Stimulated activated CD4-positive, alpha-beta T cell treated with anti-CD3 and anti-CD28 coated beads, Interleukin-12 subunit alpha, Interleukin-12 subunit beta, amount 100 ng/mL, for 24 hours (primary cell): ENCODE results near the gene FIZ1.
"Not testable (repeated sequence)": the region's sequence is repeated elsewhere in the genome, so short reads cannot be mapped to it uniquely, and the experiment has no call there.

Experiments used
- DNase-seq, 2 experiments: peaks; one replicate each; pipeline ENCODE4 v3.0.0-alpha.2; 2020; ENCODE audit warnings: low read depth in 2 of 2

Gene FIZ1

DNA sequence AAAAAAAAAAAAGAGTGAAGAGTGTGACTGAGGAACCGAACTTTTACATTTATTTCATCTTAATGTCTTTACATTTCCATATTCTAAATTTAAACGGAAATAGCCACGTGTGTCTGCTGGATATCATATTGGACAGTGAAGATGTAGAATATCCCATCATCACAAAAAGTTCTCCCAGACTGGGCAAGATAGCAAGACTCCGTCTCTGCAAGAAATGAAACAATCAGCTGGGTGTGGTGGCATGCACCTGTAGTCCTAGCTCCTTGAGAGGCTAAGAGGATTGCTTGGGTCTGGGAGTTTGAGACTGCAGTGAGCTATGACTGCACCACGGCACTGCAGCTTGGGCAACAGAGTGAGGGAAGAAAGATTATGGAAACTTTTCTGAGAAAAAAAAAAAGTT lies 22.6 kb downstream of the FIZ1 start:
- no peak for DNase-seq

DNA sequence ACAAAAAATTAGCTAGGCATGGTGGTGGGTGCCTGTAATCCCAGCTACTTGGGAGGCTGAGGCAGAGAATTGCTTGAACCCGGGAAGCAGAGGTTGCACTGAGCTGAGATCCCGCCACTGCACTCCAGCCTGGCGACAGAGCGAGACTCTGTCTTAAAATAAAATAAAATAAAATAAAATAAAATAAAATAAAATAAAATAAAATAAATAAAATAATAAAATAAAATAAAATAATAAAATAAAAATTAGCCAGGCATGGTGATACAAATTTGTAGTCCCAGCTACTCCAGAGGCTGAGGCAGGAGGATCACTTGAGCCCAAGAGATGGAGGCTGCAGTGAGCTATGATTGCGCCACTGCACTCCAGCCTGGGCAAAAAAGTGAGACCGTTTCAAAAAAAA lies 25.4 kb downstream of the FIZ1 start:
- DNase-seq: not testable (repeated sequence)

DNA sequence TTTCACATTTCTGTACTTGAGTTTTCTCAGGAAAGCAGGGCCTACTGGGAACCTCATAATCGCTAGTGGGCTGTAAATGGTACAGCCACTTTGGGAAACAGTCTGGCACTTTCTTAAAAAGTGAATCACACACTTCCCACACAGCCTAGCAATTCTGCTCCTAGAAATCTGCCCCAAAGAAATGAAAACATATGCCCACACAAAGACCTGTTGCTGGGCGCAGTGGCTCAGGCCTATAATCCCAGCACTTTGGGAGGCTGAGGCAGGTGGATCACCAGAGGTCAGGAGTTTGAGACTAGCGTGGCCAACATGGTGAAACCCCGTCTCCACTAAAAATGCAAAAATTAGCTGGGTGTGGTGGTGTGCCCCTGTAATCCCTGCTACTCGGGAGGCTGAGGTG lies 29.8 kb downstream of the FIZ1 start:
- DNase-seq: not testable (repeated sequence)

DNA sequence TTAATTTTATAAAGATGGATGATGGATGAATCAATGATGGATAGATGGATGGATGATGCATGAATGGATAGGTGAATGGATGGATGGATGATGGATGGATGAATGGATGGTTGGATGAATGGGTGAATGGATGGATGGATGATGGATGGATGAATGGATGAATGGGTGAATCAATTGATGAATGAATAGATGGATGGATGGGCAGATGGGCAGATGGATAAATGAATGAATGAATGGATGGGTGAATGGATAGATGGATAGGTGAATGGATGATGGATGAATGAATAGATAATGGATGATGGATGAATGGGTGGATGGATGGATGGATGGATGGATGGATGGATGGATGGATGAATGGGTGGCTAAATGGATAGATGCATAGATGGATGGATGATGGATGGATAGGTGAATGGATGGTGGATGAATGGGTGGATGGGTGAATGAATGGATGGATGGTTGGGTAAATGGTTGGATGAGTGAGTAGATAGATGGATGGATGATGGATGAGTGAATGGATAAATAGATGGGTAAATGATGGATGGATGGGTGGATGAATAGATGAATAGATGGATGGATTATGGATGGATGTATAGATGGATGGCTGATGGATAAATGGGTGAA lies 31.5 kb downstream of the FIZ1 start:
- no peak for DNase-seq

DNA sequence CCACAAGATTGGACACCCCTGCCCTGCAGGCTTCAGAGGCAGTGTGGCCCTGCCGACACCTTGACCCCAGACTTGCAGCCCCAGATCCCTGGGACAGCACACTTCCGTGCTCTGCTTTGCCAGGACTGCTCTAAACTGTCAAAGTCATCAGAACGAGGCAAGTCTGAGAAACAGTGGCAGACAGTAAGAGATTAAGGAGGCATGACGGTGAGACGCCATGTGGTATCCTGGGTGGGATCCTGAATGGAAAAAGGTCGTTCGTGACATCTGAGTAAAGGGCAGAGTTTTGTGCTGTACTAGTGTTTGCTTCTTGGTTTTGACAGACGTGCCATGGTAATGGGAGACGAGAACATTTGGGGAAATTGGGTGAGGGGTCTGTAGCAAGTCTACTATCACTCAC lies 32.5 kb downstream of the FIZ1 start:
- DNase-seq: no peak

DNA sequence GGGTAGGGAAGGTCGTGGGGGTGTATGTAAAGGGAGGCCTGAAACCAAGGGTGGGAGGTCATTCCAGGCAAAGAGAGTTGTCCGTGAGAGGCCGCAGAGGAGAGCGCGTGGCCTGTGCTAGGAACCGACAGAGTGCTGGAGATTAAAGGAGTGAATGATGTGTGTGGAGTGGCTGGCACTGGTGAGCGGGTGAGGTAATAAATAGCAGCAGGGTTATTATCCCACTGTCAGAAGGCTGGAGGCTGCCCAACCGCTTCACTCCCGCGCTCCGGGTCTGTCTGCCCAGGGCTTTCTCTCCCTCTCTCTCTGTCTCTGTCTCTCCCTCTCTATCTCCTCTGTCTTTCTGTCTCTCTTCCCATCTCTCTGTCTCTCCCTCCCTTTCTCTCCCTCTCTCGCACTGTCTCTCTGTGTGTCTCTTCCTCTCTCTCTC lies 36.0 kb downstream of the FIZ1 start:
- no peak for DNase-seq

DNA sequence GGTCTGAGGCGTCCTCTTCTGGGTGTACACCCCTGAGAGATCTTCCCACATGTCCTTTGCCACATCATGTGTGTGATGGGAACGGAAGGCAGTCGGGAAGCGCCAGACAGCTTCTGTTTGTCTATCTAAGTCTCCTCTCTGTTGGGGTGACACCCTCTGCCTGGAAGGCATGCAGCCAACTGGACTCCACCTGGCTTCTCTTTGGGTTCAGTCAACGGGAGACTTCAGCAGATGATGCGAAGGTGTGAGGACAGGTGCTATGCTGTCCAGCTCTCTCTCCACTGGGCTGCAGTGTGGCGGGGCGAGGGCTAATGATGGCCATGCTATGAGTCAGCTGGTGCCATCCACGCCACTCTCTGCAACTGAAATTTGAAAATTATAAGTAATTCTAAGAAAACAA lies 39.6 kb downstream of the FIZ1 start:
- no peak for DNase-seq

DNA sequence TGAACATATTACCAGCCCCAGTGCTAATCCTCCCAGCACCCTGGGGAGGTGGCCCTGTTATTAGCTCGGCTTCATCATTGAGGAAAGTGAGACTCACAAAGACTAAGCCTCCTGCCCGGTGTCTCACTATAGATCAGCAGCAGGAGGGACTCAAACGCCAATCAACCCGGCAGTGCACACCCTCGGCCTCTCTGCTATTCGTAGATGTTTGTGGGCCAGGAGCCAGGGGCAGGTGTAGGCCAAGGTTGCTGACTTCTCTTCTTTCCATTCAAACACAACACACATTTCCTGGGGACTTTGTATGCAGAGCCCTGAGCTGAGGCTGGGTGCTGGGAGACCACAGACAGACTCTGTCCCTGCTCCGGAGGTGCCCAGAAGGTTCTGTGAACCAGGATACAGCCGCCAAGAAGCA lies 44.6 kb downstream of the FIZ1 start:
- no peak for DNase-seq

DNA sequence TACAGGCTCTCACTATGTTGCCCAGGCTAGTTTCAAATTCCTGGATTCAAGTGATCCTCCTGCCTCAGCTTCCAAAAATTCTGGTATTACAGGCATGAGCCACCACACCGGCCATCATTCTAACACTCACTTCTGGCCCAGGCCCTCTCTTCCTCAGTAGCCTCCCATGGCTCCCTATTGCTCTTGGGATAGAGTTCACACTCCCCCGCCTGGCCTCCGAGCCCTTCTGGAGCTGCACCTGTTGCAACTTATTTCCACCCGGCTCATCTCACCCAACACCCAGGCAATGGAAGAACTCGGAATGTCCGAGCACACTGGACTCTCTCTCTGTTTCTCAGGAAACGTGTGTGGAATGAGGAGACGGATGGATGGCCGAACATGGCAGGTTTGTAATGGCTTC lies 45.0 kb downstream of the FIZ1 start:
- no peak for DNase-seq

DNA sequence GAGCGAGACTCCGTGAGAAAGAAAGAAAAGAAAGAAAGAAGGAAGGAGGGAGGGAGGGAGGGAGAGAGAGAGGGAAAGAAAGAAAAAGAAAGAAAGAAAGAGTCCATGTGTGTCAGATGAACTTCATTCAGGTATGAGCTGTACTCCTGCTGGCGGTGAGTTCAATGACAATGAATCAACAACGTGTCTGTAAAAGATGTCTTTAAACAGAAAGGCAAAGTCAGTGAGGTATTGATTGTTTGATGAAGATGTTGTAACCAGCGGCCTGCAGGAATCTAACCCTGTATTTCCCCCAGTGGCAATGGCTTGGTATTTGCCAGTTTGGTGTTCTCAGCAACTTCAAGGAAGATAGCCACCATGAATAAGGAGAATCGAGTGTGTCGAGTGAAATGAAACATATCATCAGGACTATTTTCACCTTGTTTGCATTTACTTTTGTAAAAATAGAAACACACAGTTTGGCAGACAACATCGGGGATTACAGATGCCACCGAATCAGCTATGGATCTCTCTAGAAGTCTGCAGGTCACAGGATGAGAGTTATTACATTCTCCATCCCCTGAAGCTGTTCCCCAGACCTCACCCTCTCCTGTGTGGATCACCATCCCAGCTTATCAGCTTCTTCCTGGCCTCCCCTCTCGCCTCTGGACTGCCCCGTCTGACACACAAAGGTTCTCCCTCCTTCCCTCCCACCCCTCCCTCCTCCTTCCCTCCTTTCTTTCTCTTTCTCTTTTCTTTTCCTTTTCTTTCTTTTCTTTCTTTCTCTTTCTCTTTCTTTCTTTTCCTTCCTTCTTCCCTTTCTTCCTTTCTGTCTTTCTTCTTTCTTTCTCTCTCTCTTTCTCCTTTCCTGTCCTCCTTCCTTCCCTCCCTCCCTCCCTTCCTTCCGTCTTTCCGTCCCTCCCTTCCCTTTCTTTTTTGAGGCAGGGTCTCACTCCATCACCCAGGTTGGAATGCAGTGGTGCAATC lies 45.8 kb downstream of the FIZ1 start:
- no peak for DNase-seq

DNA sequence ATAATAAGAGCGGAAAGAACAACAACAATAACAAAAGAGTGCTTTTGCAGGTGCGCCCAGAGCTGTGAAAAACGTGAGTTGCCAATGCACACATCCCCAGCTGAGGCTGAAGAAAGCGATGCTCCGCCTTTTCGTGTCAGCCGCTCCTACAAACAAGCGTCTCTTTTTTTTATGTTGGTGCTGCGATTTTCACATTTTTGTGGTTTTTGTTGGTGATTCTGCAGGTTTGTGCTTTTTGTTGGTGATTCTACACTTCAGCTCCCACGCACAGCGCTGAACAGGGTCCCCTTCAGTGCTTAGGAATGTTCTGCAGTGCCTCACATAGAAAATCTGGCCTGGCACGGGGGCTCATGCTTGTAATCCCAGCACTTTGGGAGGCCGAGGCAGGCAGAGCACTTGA lies 46.7 kb downstream of the FIZ1 start:
- no peak for DNase-seq

DNA sequence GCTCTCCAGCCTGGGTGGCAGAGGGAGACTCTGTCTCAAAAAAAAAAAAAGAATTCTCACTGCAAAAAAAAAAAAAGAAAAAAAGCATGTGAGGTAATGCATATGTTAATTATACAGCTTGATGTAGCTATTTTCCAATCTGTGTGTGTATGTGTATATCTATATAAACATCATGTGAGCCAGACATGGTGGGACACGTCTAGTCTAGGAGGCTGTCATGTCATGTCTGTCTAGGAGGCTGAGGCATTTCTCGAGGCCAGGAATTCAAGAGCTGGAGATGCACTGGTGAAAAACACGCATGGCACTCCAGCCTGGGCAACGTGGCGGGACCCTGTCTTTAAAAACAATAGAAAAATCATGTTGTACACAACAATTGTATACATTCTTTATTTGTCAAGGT lies 47.1 kb downstream of the FIZ1 start:
- DNase-seq: no peak

DNA sequence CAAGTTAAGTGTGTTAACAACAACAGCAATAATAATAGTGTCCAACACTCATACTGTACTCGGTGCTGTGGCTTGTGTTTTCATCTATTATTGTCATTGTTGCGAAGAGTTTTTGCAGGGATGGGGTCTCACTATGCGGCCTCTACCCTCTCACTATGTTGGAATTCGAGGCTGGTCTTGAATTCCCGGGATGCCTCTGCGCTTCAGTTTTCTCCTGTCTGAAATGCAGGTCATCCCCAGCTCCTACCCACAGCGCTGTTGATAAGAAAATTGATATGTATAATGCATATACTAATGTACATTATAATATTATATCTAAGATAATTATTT lies 49.0 kb downstream of the FIZ1 start:
- no peak for DNase-seq

DNA sequence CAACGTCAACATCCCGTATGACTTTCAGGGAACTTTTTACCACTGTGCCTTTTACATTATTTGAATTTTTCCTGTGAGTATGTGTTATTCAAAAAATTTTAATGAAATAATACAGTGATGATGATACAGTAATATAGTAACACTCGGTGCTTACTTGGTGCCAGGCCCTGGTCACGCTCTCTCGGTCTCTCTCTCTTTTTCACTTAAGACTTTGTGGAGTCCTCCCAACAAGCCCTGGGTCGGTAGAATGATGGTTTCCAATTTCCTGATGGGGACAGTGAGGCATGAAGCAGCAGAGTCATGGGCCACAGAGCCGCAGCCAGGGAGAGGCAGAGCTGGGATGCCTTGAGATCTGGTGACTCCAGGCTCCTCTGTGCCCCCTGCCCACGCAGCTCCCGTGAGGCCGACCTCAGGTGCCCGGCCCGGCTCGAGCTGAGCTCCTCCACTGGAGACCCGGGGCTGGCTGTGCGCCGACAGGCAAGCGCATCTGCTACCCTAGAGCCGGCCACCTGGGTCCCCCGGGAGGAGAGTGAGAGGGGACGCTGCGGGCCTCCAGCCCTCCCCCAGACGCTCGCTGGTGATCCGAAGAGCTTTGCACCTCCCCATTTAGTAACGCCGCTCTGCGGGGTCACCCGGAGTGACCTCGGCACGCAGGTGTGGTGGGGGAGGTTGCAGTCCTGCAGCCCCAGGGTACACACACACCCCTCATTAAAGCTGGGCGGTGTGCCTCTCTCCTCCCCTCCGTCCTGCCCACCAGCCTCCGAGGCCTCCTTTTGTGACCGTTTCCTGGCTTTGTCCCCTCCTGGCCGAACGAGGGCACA lies 49.6 kb downstream of the FIZ1 start:
- no peak for DNase-seq

DNA sequence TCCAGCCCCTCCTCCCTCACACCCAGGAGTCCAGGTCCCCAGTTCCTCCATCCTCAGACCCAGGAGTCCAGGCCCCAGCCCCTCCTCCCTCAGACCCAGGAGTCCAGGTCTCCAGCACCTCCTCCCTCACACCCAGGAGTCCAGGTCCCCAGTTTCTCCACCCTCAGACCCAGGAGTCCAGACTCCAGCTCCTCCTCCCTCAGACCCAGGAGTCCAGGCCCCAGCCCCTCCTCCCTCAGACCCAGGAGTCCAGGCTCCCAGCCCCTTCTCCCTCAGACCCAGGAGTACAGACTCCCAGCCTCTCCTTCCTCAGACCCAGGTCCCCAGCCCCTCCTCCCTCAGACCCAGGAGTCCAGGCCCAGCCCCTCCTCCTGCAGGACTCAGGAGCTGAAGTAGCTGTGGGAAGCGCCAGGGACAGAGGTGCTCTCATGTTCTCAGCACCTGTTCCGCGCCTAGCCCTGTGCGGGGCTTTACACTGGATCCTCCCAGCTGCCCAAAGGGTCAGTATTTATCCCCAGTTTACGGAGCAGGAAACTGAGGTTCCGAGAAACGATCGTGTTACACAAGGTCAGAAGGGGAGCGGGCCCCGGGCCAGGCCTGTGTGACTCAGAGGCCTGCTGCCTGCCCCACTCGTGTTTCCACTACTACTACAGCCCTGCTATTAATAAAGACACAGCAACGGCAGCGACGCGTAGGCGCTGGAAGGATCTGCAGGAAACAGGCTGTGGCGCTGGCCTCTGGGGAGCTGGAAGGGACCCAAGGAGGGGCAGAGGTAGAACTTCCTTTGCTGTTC lies 52.3 kb downstream of the FIZ1 start:
- no peak for DNase-seq

DNA sequence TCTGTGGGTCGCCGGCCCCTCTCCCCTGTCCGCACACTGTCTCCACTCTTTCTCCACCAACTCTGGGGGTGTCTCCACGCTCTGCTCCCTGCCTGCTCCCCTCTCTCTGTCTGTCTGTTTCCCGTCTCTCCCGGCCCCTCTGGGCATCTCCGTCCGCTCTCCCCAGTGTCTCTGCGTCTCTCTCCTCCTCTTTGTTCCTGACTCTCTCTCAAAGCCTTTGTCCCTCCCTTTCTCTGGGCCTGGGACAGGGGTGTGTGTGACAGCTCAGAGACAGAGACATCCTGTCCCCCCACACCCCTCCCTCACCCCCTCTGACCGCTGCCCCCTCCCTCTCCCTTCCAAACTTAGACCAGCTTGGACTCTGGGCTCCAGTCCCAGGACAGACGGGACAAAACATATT lies 53.3 kb downstream of the FIZ1 start:
- no peak for DNase-seq

DNA sequence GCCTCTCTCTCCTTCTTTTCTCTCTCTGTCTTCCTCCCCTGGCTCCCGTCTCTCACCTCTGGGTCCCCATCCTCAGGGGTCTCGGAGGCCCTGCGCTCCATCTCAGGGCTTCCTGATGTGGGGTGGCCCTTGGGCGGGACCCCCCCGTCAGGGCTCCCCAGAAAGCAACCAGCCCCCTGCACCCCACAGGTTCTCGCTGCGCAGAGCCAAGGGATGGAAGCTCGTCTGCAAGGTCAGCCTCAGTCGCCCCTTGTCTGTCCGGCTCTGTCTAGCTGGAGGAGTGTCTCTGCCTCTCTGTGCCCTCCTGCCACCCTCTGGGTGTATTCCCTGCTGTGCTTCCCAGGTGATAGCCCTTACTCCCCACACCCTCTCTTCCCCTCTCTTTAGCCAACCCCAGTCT lies 53.9 kb downstream of the FIZ1 start, which contains the start of gene SBK3:
Gene SBK3, minus strand, starts transcription at position 101 of the 400 bp plus-strand sequence. Its CDS starts 0 bp downstream, at position 101.
- no peak for DNase-seq

DNA sequence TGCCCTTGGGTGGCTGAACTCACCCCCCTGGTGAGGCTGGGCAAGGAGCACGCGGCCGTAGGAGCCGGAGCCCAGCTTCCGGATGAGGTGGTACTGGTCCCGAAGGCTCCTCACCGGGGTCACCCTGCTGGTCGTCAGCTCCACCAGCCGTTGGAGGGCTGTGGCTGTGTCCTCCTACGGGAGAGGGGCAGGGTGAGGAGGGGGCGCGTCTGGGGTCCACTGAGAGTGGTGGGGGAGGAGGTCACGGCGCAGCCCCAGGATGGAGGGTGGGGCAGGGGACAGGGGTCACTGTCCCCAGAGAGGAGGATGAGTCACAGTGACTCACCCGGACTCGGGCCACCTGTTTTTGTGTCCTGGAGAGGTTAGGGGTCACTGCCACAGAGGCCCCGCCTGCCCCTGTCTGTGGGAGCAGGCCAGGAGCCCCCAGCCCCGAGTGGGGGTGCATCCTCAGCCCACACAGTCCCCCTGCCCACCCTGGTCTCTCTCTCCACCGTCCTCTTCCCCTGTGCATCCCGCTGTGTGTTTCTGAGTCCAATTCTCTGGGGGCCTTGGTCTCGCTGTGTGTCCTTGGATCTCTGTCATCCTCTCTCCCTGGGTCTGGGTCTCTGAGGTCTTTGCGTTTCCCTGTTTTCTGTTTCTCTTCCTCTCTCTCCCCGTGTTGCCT lies 54.4 kb downstream of the FIZ1 start:
- DNase-seq: no peak

DNA sequence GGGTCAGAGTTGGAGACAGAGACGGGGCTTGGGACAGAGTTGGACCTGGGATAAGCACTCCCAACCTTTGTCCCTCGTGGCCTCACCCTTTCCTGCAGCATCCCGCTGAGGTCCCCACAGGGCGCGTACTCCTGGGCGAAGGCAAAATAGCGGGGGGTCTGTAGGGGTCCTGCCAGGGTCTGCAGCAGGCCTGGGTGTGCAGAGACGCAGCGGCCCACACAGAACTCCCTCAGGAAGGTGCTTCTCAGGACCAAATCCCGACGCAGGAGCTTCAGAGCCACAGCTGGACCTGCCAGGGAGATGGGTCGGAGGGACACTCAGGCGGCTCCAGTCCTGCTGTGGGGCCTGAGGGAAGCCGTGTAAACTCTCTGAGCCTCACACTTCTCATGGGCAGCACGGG lies 55.3 kb downstream of the FIZ1 start:
- DNase-seq: no peak

DNA sequence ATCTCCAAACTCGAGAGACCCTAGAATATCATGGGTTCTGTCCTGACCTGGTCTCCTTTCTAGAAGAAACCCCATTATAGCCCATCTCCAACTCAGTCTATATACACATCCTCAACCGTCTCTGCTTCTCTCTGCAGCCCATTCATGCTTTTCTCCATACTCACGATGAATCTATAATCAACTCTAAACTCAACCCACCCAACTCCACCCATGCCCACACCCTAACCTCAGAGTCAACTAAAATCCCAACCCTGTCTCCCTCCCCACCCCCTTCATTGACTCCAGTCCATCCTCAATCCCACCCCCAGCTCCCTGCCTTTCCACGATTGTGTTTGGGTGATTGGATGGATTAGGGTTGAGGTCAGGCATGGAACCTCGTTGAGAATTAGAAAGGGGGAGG lies 55.8 kb downstream of the FIZ1 start:
- DNase-seq: no peak

DNA sequence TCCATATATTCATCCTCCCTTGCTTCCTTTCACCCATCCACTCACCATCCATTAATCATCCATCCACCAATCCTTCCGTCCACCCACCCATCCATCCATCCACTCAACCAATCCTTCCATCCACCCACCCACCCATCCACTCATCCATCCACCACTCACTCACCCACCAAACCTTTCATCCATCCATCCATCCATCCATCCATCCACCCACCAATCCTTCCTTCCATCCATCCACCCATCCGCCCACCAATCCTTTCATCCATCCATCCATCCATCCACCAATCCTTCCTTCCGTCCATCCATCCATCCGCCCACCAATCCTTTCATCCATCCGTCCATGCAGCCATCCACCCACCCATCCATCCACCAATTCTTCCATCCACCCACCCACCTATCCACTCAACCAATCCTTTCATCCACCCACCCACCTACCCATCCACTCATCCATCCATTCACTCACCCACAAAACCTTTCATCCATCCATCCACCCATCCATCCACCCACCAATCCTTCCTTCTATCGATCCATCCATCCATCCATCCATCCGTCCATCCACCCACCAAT lies 56.9 kb downstream of the FIZ1 start:
- no peak for DNase-seq
